AG20443 (cell line): ENCODE measurements around the gene PAM16.
"Not testable (repeated sequence)": the region's sequence is repeated elsewhere in the genome, so short reads cannot be mapped to it uniquely, and the experiment has no call there.

Experiments used
- DNase-seq: peaks from one replicate; pipeline ENCODE4 v3.0.0; 2012; ENCODE audit warnings: low spot score, mixed read lengths

Gene PAM16

DNA sequence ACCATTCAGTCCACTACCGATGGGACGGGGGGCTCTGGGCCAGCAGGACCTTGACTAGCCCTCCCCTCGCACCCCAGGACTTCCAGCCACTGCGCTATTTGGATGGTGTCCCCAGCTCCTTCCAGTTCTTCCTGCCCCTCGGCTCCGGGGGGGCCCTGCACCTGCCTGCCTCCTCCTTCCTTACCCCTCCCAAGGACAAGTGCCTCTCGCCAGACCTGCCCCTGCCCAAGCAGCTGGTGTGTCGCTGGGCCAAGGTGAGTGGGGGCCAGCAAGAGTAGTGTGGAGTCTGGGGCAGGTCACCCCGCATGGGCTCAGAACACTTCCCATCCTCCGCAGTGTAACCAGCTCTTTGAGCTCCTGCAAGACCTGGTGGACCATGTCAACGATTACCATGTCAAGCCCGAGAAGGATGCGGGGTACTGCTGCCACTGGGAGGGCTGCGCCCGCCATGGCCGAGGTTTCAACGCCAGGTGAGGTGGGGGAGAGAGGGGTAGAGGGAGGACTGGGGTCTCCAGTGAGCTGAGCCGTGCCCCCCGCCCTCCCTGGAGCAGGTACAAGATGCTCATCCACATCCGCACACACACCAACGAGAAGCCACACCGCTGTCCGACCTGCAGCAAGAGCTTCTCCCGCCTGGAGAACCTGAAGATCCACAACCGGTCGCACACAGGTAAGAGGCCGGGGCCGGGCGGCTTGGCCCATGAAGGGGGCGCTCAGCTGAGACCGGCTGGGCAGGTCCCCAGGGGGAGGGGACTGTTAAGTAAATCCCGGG is 16.2 kb downstream of the PAM16 start:
- no peak for DNase-seq

DNA sequence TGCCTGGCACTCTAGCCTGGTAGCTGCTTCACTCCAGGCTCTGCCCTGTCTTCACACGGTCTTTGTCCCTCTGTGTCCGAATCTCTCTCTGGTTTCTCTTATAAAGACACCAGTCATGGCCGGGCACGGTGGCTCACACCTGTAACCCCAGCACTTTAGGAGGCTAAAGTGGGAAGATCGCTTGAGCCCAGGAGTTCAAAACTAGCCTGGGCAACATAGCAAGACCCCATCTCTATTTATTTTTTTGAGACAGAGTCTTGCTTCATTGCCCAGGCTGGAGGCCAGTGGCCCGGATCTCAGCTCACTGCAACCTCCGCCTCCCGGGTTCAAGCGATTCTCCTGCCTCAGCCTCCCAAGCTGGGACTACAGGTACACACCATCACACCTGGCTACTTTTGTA is 17.4 kb downstream of the PAM16 start:
- not testable (repeated sequence) for DNase-seq

DNA sequence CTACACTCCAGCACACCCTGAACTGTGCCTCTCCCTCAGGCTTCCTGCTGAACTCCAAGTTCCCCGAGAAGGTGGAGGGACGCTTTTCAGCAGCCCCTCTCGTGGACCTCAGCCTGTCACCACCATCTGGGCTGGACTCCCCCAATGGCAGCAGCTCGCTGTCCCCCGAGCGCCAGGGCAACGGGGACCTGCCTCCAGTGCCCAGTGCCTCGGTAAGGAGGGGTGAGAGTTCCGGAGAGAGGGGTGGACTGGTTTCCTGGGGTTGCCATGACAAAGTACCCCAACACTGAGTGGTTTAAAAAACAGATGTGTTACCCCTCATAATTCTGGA is 17.8 kb downstream of the PAM16 start:
- no peak for DNase-seq

DNA sequence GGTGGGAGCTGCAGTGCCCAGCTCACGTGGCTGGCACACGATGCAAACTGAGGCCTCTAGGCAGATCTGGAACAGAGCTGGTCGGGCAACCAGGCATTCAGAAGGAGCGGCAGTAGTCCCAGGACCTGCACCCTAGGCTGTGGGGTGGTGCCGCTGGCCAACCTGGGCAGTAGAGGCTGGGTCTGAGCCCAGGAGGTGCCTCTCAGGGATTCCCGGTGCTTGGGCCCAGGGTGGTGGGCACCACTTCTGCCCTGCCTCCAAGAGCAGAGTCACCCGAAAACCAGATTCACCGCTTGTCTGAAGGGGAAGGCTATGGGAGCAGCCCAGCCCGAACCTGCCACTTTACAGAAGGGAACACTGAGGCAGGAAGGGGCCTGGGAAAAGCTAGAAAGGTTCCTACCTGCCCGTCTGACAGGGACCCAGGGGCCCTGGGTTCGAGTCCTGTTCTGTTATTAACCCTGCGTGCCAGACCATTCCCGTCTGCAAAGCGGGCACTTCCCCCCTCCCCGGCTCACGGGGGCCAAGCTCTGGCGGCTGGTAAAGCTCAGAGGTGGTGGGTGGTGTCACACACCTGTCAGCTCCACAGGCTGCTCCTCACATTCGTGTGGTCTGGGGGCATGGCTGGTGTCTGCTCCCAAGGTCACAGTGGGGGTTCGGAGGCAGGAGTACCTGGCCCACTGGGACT is 18.4 kb downstream of the PAM16 start:
- DNase-seq, result no peak

DNA sequence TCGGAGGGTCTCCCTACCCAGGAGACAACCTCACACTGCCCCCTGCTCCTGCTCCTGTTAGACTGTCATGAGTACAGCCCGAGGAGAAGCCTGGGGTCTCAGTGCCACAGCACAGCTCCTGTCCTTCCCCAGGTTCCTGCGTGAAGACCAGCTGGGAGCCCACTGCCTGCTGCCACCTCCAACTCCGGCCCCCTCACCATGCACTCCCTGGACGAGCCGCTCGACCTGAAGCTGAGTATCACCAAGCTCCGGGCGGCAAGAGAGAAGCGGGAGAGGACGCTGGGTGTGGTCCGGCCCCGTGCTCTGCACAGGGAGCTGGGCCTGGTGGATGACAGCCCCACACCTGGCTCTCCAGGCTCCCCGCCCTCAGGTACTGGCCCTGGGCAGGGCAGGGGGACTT is 19.0 kb downstream of the PAM16 start:
- no peak for DNase-seq

DNA sequence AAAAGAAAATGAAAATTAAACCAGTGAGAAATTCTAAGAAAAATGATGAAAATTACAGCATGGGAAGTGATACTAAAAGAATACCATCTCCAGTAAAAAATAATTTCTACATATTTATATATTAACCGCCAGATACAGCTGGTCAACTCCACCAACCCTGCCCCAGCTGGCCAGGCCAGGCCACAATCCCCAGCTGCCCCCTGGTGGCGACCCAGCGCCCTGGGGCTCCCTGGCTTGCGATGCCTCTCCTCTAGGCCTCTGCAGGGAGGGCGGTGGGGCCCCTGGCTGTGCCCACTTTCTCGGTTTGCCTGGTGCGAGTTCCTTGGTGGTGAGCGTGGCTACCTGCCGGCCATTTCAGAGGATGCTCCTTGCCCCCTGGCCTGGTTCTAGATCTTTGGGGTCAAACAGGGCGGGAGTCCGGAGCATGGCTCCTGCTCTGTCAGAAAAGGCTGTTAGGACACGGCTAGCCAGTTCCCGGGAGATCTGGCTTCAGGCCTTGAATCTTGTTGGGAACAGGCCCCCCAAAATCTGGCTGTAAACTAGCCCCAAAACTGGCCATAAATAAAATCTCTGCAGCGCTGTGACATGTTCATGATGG is 20.7 kb downstream of the PAM16 start:
- peak; percentile 92 for DNase-seq

DNA sequence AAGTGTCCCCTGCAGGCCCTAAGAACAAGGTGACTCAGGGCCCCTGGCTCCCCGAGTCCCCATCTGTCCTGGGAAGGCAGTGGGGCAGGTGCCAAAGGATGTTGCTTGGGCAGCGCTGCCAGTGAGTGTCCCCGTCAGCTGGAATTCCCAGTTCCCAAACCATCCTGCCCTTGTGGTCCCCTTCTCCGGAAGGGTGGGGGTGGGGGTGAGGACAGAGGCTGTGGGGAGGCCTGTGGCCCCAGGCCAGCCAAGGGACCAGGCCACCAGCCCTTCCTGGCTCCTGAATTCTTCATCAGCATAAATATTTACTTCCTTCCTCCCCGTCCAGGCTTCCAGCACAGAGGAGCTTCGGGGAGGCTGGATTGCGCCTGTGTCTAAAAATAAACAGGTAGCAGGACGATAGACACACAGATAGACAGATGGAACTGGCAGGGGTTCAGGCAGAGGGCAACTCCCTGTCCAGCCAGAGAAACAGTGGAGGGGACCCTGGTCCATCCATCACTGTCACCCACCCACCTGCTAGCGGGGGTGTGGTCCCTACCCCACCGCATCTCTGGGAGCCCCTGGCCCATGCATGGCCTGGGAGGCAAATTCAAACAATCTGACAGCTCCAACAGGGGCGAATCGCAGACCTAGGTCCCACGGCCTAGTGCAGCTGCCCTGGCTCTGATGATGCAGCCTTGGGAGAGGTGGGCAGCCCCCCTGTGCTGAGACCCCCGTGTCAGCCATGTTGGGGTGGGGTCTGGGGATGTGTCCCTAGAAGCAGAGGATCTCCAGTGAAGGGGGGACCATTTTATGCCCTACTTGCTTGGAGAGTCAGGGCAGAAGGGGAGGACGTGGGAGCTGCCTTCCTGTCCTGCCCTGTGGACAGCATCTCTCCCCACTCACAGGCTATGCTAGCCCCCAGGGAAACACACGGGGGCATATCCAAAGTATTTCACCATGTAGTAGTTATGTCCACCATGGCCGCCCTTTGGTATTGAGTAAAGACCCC is 22.0 kb downstream of the PAM16 start:
- no peak for DNase-seq

DNA sequence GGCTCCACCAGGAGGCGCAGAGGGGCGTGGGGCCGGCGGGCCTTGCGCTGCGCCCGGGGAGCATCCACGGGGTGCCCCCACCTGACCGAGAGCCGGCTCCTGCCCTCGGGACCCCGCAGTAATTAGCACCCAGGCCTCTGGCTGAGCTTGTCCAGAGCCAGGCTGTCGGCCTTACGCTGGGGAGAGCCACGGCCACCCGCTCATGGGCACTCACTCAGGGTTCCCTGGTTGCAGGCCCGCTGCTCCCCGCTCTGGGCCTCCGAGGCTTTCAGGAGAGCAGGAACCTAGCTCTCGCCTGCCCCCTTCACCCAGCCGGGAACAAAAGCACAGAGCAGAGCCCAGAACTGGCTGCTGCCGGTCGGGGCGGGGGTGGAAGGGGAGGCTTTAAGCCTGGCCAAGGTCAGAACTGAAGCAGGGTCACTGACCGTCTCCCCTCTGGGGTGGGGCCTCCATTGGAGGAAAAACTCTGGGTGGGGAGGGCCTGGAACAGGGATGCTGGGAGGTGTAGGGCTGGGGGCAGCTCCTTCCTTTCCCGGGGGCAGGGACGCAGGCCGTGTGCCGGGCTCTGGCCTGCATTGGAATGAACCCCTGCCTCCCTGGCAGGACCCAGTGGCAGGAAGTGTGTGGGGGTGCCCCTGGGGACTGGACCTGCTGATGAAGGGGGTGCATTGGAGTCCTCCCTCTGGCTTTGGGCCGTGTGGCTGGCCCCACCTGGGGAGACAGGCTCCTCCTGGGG is 22.9 kb downstream of the PAM16 start:
- DNase-seq, result peak; percentile 86

DNA sequence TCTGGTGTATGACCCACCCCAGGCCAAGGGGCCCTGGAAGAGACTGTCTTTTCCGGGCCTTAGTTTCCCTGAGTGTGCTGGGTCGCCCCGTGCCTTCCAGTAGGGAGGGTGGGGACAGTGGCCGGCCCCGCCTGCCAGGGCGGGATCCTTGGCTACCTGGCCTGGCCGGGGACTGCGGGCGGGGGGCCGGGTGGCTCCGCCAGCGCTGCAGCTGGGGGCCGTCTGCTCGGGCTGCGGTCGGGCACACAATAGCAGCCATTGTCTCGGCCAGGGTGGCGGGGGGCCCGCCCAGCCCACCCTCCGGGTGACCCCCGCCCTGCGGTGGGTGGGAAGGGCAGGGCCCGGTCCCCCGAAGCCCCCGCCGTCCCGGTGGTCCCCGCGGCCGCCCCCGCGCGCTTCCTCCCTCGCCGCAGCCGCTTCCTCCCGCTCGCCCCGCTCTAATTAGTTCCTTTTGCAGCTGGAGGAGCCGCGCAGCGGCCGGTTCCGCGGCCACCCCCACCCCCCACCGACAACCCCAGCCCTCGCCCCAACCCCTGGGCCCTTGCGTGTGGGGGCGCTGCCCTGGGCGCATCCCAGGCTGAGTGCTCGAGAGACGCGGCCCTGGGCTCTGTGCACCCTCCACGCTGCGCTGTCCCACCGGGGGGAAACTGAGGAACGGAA is 23.6 kb downstream of the PAM16 start:
- DNase-seq, result no peak

DNA sequence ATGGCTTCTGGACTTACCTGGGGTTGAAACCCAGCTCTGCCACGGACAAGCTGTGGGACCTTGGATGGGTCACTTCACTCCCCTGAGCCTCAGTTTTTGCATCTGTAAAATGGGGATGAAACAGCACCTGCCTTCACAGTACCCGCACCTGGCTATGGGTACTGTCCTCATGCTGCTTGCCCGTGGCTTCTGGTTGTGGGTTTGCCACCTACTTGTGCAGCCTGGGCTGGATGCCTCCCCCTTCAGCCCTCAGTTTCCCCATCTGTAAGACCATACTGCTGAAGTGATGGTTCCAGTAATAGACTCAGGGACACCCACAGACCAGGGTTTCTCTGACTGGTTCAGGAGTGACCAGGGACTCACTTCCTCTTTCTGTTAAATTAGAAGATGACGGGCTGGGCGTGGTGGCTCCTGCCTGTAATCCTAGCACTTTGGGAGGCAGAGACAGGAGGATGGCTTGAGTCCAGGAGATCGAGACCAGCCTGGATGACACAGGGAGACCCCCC is 25.8 kb downstream of the PAM16 start:
- no peak for DNase-seq

DNA sequence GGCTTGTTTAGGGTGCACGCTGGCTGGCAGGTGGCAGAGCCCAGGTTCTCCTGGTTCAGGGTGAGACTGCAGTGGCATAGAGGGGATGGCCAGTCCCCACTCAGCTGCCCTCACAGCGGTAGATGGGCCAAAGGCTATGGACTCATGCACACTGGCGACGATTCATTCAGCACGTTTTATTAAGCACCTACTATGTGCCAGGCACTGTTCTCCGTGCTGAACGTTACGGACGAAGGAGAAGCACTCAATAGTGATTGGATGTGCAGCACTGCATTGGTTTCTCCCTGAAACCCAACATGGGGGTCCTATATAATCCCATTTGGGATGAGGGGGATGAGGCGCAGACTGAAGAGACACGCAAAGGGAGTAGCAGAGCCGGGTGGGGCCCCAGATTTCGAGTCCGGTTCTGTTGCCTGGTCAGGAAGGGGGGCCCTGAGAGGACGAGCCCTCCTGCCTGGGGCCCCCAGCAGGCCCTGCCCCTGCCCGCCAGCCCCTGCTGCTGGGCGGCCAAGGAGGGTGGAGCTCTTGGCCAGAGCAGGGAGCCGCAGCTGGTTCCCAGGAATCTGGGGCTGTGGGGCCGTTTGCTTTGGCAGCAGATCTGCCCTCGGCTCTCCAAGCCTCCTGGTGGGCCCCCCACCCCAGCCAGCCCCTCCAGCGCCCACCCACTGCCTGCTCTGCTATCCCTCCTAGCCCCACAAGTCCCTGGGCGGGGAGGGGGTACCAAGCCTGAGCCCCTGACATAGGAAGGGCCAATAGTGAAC is 26.4 kb downstream of the PAM16 start:
- no peak for DNase-seq

DNA sequence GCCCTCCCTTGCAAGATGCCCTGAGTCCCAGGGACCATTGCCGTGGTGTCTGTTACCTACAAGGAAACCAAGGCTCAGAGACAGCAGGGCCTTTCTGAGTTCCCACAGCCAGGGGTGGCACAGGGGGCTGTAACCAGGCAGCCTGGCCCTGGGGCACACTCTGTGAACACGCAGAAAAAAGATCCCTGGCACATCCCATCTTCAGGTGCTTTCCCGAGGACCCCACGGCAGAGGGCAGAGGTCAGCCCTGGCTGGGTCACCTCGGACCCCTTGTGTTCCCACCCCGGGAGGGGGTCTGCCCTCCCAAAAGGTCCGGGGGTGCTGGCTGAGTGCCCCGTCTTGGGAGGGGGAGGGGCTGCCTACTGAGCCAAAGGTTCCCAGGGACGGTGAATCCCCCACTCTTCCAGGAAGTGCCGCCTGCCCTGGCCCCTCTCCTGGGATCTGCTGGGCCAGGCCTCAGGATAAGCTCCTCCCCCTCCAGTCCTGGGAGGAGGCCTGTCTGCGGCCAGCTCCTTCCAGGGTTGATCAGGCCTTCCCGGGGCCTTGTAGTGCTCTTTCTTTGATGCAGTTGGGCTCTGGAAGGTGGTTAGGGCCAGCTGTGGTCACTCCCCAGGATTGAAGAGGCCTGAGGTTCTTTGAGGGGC is 27.2 kb downstream of the PAM16 start:
- peak; percentile 91 for DNase-seq

DNA sequence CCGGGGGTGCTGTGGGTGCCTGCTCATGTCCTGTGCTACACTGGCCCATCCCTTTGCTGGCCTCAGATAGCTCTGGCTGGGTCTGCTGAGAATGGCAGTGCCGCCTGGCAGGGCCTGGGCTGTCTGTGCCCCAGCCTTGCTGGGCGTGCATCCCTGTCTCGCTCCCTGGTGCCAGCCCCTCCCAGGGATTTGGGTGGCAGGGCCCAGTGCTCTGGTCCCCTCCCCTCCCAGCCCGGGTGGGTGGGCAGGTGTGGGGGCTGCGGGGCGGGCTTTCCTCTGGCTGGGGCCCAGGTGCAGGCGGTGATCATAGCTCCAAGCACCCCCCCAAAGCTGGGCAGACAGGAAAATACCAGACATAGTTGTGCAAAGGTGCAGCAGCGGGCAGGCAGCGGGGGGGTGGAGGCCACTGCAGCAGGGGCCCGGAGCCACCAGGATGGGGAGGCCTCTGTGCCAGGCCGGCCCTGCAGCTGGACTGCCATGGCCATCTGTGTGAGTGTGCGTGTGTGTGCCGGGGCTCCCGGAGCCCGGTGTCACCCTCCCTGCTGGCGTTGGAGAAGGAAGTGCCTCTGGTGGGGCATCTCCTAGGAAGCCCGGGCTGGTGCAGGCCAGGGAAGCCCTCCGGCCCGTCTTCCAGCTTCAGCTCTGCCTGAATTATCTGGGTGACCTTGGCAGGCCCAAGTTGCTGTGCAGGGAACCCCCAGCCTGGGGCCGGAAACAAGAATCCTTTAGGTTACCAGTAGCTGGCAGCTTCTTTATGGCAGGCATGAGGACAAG is 27.9 kb downstream of the PAM16 start:
- no peak for DNase-seq

DNA sequence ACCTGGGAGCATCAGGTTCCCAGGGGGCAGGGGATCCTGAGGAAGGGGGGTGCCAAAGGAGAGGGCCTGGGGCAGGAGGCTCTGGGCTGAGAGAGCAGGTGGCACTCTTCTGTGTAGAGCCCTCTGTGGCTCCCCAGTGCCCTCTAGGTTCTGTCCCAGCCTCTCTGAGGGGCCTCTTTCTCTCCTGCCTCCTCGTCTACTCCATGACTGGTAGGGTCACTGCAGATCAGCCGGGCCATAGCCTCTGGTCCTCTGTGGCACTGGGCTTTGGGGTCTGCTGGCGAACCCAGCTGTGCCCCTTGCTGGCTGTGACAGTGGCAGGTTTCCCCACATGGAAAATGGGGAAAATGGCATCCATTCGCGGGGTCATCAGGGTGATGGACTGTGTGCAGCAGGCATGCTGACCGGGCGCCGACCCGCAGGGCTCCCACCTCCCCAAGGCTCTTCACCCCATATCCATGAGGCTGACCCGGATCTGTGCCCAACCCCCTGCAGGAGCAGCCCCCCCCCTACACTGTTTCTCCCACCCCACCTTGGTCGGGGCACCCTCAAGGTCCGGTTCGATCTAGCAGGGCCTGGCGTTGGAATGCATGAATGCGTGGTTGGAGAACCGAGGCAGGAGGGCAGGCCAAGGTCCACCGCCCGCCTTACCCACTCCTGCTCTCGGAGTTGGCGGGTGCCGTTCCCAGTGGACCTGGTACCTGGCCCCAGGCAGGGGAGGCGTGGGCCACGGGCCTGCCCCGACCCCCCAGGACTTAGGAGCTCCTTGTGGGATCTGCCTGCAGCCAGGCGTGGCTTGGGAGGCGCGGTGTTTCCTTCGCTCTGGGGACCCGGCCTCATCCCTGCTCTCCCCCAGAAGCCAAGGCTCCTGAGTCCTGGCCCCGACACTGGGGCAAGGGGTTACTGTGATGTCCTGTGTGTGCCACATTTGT is 28.7 kb downstream of the PAM16 start:
- DNase-seq, result no peak

DNA sequence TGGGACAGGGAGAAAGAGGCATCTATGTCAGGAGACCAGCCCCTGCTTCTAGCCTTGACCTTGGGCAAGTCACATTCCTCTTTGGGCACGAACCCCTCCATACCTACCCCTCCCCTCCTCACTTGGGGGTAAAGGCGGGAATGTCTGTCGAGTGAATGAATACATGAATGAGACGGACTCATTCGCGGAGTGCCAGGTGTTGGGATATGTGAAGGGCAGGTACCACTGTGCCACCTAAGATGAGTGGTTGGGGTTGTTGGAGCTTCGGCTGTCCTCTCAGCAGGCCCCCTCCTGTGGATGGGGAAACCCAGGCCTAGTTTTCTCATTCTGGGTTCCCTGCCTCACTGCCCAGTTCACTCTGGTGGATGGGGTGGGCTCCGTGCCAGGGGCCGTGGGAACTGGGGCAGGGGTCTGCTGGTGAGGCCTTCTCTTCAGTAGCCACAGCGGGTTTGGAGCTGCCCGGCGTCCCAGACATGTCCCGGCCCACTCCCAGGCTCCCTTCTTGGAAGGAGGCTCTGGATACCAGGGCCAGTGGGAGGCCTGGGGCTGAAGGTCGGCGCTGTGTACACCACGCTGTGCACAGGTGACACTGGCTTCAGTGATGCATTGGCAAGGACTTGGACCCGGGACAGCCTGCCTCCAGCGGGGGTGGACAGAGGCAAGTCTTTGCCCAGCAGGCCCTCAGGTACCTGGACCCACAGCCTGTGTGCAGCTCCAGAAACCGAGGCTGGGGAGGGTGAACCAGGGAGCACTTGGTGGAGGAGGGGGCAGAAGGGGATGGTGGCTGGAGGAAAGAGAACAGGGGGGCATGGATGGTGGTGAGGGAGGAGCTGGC is 29.6 kb downstream of the PAM16 start:
- DNase-seq, result no peak

DNA sequence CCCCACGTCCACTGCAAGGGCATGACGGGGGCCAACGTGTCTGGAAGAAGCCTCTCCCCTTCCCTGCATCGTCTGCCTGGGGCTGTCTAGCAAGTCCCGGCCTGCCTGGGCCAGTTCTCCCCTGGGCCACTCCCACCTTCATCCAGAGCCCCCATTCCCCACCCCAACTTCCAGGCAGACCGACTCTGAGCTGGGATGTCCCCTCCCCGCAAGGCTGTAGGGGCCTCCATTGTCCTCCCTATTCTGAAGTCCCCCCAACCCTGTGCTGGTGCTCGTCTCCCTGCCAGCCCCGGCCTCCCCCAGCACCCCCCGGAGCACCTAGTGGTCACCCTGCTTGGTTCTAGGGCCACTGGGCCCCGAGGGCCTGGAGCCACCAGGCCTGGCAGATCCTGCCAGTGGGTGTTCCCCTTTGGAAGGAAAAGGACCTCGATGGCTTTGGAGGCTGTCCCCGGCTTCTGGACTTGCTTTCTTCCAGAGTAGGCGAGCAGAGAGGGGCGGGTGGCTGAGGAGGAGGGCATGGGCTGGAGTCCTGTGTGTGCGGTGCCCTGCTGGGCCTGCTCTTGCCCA is 30.5 kb downstream of the PAM16 start:
- no peak for DNase-seq
